ENCODE results near the gene PKN1.
A peak's percentile ranks its signal among the peaks of the same experiment; 100 is the strongest.

- TF ChIP-seq CTCF (conservative IDR thresholded peaks at IDR 0.05; ENCODE audit: low read depth in 2 of 2) (no peak), ZNF331 (CRISPR knock-in tag; IDR thresholded peaks at IDR 0.05; ENCODE audit: low read depth) (no peak), EZH2 (IDR thresholded peaks at IDR 0.05; ENCODE audit: low read depth, unreplicated experiment) (no peak), STAT1 (IDR thresholded peaks at IDR 0.05; ENCODE audit: unreplicated experiment) (no peak), EZH2phosphoT487 (IDR thresholded peaks at IDR 0.05; ENCODE audit: unreplicated experiment) (no peak), JUNB (IDR thresholded peaks at IDR 0.05; ENCODE audit: unreplicated experiment) (no peak), CREB1 (CRISPR knock-in tag; IDR thresholded peaks at IDR 0.05; ENCODE audit: low read depth) (no peak), POLR2AphosphoS5 (IDR thresholded peaks at IDR 0.05; ENCODE audit: low read depth) (peak; percentile 74), ZNF114 (CRISPR knock-in tag; IDR thresholded peaks at IDR 0.05) (no peak), NANOG (IDR thresholded peaks at IDR 0.05; ENCODE audit: borderline replicate concordance) (no peak)
- TF ChIP-seq, protein P1, sequence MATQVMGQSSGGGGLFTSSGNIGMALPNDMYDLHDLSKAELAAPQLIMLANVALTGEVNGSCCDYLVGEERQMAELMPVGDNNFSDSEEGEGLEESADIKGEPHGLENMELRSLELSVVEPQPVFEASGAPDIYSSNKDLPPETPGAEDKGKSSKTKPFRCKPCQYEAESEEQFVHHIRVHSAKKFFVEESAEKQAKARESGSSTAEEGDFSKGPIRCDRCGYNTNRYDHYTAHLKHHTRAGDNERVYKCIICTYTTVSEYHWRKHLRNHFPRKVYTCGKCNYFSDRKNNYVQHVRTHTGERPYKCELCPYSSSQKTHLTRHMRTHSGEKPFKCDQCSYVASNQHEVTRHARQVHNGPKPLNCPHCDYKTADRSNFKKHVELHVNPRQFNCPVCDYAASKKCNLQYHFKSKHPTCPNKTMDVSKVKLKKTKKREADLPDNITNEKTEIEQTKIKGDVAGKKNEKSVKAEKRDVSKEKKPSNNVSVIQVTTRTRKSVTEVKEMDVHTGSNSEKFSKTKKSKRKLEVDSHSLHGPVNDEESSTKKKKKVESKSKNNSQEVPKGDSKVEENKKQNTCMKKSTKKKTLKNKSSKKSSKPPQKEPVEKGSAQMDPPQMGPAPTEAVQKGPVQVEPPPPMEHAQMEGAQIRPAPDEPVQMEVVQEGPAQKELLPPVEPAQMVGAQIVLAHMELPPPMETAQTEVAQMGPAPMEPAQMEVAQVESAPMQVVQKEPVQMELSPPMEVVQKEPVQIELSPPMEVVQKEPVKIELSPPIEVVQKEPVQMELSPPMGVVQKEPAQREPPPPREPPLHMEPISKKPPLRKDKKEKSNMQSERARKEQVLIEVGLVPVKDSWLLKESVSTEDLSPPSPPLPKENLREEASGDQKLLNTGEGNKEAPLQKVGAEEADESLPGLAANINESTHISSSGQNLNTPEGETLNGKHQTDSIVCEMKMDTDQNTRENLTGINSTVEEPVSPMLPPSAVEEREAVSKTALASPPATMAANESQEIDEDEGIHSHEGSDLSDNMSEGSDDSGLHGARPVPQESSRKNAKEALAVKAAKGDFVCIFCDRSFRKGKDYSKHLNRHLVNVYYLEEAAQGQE (IDR thresholded peaks at IDR 0.05; ENCODE audit: unreplicated experiment): no peak
- TF ChIP-seq, protein P2, sequence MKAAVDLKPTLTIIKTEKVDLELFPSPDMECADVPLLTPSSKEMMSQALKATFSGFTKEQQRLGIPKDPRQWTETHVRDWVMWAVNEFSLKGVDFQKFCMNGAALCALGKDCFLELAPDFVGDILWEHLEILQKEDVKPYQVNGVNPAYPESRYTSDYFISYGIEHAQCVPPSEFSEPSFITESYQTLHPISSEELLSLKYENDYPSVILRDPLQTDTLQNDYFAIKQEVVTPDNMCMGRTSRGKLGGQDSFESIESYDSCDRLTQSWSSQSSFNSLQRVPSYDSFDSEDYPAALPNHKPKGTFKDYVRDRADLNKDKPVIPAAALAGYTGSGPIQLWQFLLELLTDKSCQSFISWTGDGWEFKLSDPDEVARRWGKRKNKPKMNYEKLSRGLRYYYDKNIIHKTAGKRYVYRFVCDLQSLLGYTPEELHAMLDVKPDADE (IDR thresholded peaks at IDR 0.05): no peak
These were observed at the start of gene PKN1 for GRCh38 chr19:14432791-14433553.
